Fibroblast of villous mesenchyme (primary cell): ENCODE measurements around the gene NDFIP2. TPM values are rescaled to one million over a fixed set of nuclear protein-coding genes. Genes with fewer than 3 reads are reported as not detected.
A peak's percentile ranks its signal among the peaks of the same experiment; 100 is the strongest.

Experiments
- DNase-seq: peaks from one replicate; pipeline ENCODE4 v3.0.0-alpha.2; 2010; ENCODE audit warnings: low read depth
- H3K4me3 ChIP-seq: 2 replicates; pipeline ENCODE4 v1.5.1; 2011; ENCODE audit warnings: low read depth, mild to moderate bottlenecking, low read length
- total RNA-seq: library from RNA; depleted of rRNA; stranded (reverse); fragments of >200 nt; gene quantifications from 2 replicates; pipeline ENCODE4 v1.2.3, GENCODE V29; 2012
- TF ChIP-seq, protein P1 (sequence below): IDR thresholded peaks from 2 replicates; pipeline ENCODE4 v1.5.1; 2012; ENCODE audit warnings: low read depth, mild to moderate bottlenecking, low read length; ENCODE audit not compliant: insufficient read depth

The NDFIP2 gene
- total RNA-seq, 1 donor, result 131 TPM

DNA sequence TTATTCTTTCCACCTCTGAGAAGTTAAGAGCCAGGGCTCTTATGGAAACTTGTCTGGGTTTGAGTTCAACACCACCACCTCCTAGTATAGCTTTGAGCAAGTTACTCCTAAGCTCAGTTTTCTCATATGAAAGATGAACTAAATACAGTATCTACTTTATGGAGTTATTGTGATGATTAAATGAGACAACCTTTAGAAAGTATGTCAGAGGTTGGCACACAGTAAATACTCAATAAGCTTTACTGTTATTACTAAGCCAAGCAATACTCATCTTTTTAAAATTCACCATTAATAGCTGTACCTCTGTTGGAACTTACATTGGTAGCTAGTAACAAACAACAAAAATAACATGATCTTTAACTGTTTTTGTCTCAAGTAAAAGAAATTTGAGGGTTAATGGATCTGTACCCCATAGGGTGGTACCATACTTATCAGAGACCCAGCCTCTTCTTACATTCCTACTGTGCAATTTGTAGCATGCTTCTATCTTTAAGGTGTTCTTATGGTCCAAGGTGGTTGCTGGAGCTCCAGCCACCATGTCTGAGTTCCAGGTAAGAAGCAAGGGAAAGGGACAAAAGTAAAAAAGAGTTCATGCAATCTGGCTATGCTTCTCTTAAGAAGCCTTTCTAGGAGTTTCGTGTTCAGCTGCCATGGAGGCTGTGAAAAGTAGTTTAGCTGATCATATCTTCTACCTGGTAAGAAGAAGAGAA is 24.1 kb upstream of the NDFIP2 start:
- TF ChIP-seq, protein P1, sequence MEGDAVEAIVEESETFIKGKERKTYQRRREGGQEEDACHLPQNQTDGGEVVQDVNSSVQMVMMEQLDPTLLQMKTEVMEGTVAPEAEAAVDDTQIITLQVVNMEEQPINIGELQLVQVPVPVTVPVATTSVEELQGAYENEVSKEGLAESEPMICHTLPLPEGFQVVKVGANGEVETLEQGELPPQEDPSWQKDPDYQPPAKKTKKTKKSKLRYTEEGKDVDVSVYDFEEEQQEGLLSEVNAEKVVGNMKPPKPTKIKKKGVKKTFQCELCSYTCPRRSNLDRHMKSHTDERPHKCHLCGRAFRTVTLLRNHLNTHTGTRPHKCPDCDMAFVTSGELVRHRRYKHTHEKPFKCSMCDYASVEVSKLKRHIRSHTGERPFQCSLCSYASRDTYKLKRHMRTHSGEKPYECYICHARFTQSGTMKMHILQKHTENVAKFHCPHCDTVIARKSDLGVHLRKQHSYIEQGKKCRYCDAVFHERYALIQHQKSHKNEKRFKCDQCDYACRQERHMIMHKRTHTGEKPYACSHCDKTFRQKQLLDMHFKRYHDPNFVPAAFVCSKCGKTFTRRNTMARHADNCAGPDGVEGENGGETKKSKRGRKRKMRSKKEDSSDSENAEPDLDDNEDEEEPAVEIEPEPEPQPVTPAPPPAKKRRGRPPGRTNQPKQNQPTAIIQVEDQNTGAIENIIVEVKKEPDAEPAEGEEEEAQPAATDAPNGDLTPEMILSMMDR, result no peak
- H3K4me3 ChIP-seq, result no peak overlapping the region
- DNase-seq, result no peak

DNA sequence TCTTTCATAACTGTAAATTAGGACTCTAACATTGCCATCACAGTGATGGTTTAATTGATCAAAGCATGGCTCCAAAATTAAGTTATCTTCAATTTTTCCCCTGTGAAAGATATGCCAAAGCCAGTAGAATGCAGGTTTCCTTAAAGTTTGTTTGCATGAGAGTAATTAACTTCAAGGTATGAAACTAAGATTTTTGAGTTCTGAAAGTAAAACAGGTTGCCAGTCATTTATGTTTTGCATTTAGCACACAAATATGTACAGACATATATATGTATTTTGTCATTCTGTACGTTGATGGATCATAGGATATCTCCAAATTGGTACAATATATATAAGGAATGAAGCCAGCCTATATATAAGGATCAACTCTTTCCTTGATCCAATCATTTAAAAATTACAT is 23.6 kb upstream of the NDFIP2 start:
- no peak for DNase-seq
- no peak overlapping the region for H3K4me3 ChIP-seq
- TF ChIP-seq, protein P1, result no peak

DNA sequence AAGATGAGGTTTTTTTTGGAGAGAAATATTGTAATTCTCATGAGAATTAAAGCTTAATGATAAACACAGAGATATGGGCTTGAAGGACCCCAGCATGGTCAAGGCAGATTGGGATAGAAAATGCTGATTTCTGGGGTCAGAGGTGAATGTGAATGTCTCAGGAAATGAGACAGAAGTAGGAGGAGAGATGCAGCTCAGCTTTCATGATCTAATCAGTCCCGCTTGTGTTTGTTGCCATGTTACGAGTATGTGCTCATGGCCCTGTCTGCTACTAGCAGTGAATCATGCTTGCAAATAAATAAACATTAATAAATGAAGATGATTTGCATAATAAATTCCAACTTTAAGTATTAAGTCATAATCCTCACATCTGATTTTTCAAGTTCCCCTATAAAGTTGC is 23.0 kb upstream of the NDFIP2 start:
- H3K4me3 ChIP-seq, result no peak overlapping the region
- TF ChIP-seq, protein P1, result no peak
- peak; percentile 77 for DNase-seq

DNA sequence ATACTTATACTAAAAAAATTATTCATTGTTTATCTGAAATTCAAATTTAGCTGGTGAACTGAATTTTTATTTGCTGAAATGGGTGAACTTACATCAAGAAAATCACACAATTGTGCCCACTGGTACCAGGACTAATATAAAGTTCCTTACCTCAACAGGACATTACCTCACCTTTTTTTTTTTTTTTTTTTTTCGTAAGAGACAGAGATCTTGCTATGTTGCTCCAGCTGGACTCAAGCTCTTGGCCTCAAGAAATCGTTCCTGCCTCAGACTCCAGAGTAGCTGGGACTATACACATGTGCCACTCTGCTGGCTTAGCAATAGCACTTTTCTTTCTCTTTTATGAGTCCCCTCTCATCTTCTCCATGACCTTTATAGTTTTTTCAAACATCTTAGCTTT is 22.5 kb upstream of the NDFIP2 start:
- TF ChIP-seq, protein P1, result no peak
- no peak for DNase-seq
- no peak overlapping the region for H3K4me3 ChIP-seq

DNA sequence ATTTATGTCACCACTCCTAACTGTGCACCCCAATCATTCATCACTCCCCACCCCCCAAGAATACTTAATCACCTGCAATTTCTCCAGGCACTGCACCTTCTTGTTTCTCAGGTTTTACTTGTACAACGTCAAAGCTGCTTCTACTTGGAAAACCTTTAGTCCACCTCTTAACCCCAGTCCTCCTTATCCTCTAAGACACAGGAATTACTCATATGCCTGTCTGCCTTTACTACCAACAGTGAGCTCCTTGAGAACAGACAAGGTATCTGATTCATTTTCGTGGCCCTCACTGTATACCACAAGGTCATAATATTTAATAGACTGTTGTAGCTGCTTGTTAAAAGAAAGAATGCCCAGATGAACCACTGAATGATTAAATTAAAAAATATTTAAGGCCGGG is 21.0 kb upstream of the NDFIP2 start:
- no peak for DNase-seq
- TF ChIP-seq, protein P1, result no peak

DNA sequence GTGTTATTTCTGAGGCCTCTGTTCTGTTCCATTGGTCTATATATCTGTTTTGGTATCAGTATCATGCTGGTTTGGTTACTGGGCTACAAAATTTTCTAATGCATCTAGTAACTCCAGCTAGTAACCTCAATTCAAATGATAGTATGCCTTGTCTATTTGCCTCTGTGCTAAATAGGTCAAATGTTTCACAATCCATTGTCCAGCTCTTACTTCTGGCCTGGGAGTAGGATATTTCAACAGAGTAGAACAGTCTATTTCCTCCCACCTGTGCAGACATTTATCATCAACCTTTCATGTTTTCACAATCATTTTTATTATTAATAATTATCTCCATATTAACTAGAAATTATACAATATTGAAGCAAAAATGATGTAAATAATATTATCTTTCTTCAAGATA is 18.1 kb upstream of the NDFIP2 start:
- H3K4me3 ChIP-seq, result no peak overlapping the region
- DNase-seq, result no peak
- TF ChIP-seq, protein P1, result no peak

More for the DNA sequence above, 21.0 kb upstream of the NDFIP2 start:
- no peak overlapping the region for H3K4me3 ChIP-seq

DNA sequence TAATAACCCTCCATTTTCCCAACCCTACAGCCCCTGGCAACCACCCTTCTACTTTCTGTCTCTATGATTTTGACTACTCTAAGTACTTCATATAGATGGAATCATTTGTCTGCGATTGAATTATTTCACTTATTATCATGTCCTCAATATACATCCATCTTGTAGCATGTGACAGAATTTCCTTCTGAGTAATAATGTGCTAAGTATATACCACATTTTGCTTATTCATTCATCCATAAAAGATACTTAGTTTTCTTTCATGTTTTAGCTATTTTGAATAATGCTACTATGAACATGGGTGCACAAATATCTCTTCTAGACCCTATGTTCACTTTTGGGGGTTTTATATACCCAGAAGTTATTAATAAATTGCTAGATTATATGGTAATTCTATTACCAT is 17.4 kb upstream of the NDFIP2 start:
- no peak for DNase-seq
- H3K4me3 ChIP-seq, result no peak overlapping the region
- TF ChIP-seq, protein P1, result no peak
